Astrocyte (in vitro differentiated cells and primary cell): ENCODE measurements around the gene FRMD4B. TPM values are rescaled to one million over a fixed set of nuclear protein-coding genes. Genes with fewer than 3 reads are reported as not detected.

Source experiments
- DNase-seq: peaks from one replicate; pipeline ENCODE4 v3.0.0-alpha.2; 2010; ENCODE audit warnings: low read depth
- FAIRE-seq: peaks from 2 replicates; lab custom pipeline; 2011; peaks lifted over from hg19 to GRCh38; lab: Jason Lieb, UNC
- H2AFZ ChIP-seq: 2 replicates; pipeline ENCODE4 v1.6.0; 2012; ENCODE audit warnings: low read depth, low read length, inconsistent platforms
- H3K27ac ChIP-seq: 2 replicates; pipeline ENCODE4 v1.5.1; 2011; ENCODE audit warnings: low read depth, low read length, inconsistent platforms
- H3K27me3 ChIP-seq: 2 replicates; pipeline ENCODE4 v1.6.0; 2011; ENCODE audit warnings: low read length, inconsistent platforms; ENCODE audit not compliant: insufficient read depth
- H3K36me3 ChIP-seq: 2 replicates; pipeline ENCODE4 v1.5.1; 2011; ENCODE audit warnings: low read length, inconsistent platforms; ENCODE audit not compliant: insufficient read depth
- H3K4me1 ChIP-seq: 2 replicates; pipeline ENCODE4 v1.5.1; 2011; ENCODE audit warnings: low read length, inconsistent platforms; ENCODE audit not compliant: insufficient read depth
- H3K4me2 ChIP-seq: 2 replicates; pipeline ENCODE4 v1.6.0; 2012; ENCODE audit warnings: low read length, inconsistent platforms
- H3K4me3 ChIP-seq: 2 replicates; pipeline ENCODE4 v1.5.1; 2011; ENCODE audit warnings: low read depth, mild to moderate bottlenecking, low read length, inconsistent platforms; ENCODE audit not compliant: insufficient read depth
- H3K79me2 ChIP-seq: 2 replicates; pipeline ENCODE4 v1.6.0; 2012; ENCODE audit warnings: mild to moderate bottlenecking, low read length, inconsistent platforms; ENCODE audit not compliant: insufficient read depth
- H3K9ac ChIP-seq: 2 replicates; pipeline ENCODE4 v1.6.0; 2012; ENCODE audit warnings: mild to moderate bottlenecking, low read length, inconsistent platforms
- H3K9me3 ChIP-seq: 2 replicates; pipeline ENCODE4 v1.5.1; 2012; ENCODE audit warnings: low read depth, mild to moderate bottlenecking, low read length, inconsistent platforms; ENCODE audit not compliant: insufficient read depth
- H4K20me1 ChIP-seq: 2 replicates; pipeline ENCODE4 v1.6.0; 2012; ENCODE audit warnings: low read length, inconsistent platforms; ENCODE audit not compliant: insufficient read depth
- H3K27ac Mint-ChIP-seq: one replicate; pipeline ENCODE4 v1.8.0; 2021; ENCODE audit warnings: mild to moderate bottlenecking, mixed read lengths; ENCODE audit not compliant: unreplicated experiment
- H3K27me3 Mint-ChIP-seq: one replicate; pipeline ENCODE4 v1.8.0; 2021; ENCODE audit warnings: low read depth, mixed read lengths; ENCODE audit not compliant: unreplicated experiment
- H3K36me3 Mint-ChIP-seq: one replicate; pipeline ENCODE4 v1.8.0; 2021; ENCODE audit warnings: low read depth, mixed read lengths; ENCODE audit not compliant: unreplicated experiment
- H3K4me1 Mint-ChIP-seq: one replicate; pipeline ENCODE4 v1.8.0; 2021; ENCODE audit warnings: low read depth, mixed read lengths; ENCODE audit not compliant: unreplicated experiment
- H3K4me3 Mint-ChIP-seq: one replicate; pipeline ENCODE4 v1.8.0; 2021; ENCODE audit warnings: mild to moderate bottlenecking, moderate library complexity, mixed read lengths; ENCODE audit not compliant: unreplicated experiment
- H3K9me3 Mint-ChIP-seq: one replicate; pipeline ENCODE4 v1.8.0; 2021; ENCODE audit warnings: mild to moderate bottlenecking, mixed read lengths; ENCODE audit not compliant: unreplicated experiment
- CTCF ChIP-seq: IDR thresholded peaks from 2 replicates; pipeline ENCODE4 v1.5.1; 2011; ENCODE audit warnings: low read depth, mild to moderate bottlenecking, inconsistent platforms, low read length, moderate library complexity; ENCODE audit not compliant: insufficient read depth
- EZH2 ChIP-seq: IDR thresholded peaks from 2 replicates; pipeline ENCODE4 v1.6.1; 2012; ENCODE audit warnings: mild to moderate bottlenecking, low read length, inconsistent platforms; ENCODE audit not compliant: insufficient read depth
- total RNA-seq: library from RNA; stranded (reverse); gene quantifications from 2 replicates; pipeline ENCODE4 v1.2.1, GENCODE V29; 2021

FRMD4B gene
- total RNA-seq, 1 donor from 2014 or later = 9.2 TPM

GRCh38 chr3:69353503-69353902 is 32.4 kb downstream of the FRMD4B start:
- Histone ChIP-seq H2AFZ (no peak overlapping the region), H3K36me3 (no peaks in the 10 kb centered on the region), H3K9ac (no peak overlapping the region), H3K9me3 (no peaks in the 10 kb centered on the region), H3K4me3 (no peak overlapping the region), H3K4me2 (no peak overlapping the region), H3K27ac (no peak overlapping the region), H3K79me2 (no peaks in the 10 kb centered on the region), H3K4me1 (no peaks in the 10 kb centered on the region), H3K27me3 (peaks cover 3% of the 10 kb centered on the region), H4K20me1 (no peaks in the 10 kb centered on the region)
- Mint-ChIP-seq H3K36me3 (peaks cover 2% of the 10 kb centered on the region), H3K27me3 (no peaks in the 10 kb centered on the region), H3K27ac (no peak overlapping the region), H3K4me1 (peaks cover 16% of the 10 kb centered on the region), H3K9me3 (peaks cover 8% of the 10 kb centered on the region), H3K4me3 (no peak overlapping the region)
- TF ChIP-seq CTCF = no peak
- TF ChIP-seq EZH2 = no peak
- FAIRE-seq (no peak), DNase-seq (no peak)

GRCh38 chr3:69353088-69353478 is 32.8 kb downstream of the FRMD4B start:
- no peaks in the 10 kb centered on the region for H4K20me1 ChIP-seq
- H3K4me2 ChIP-seq = no peak overlapping the region
- TF ChIP-seq EZH2 = no peak
- TF ChIP-seq CTCF = no peak
- FAIRE-seq = no peak
- H3K9me3 ChIP-seq = no peaks in the 10 kb centered on the region
- no peaks in the 10 kb centered on the region for H3K4me1 ChIP-seq
- peaks cover 3% of the 10 kb centered on the region for H3K27me3 ChIP-seq
- H3K4me1 Mint-ChIP-seq = peaks cover 16% of the 10 kb centered on the region
- no peaks in the 10 kb centered on the region for H3K79me2 ChIP-seq
- no peak overlapping the region for H2AFZ ChIP-seq
- no peak for DNase-seq
- H3K9me3 Mint-ChIP-seq = peaks cover 10% of the 10 kb centered on the region
- no peak overlapping the region for H3K9ac ChIP-seq
- no peaks in the 10 kb centered on the region for H3K27me3 Mint-ChIP-seq
- H3K4me3 Mint-ChIP-seq = no peak overlapping the region
- no peak overlapping the region for H3K27ac ChIP-seq
- no peak overlapping the region for H3K4me3 ChIP-seq
- H3K36me3 ChIP-seq = no peaks in the 10 kb centered on the region
- H3K36me3 Mint-ChIP-seq = peaks cover under 1% of the 10 kb centered on the region
- H3K27ac Mint-ChIP-seq = no peak overlapping the region

- Histone ChIP-seq H3K9ac (no peak overlapping the region), H3K27ac (no peak overlapping the region), H3K4me1 (no peaks in the 10 kb centered on the region), H3K9me3 (no peaks in the 10 kb centered on the region), H4K20me1 (no peaks in the 10 kb centered on the region), H3K36me3 (no peaks in the 10 kb centered on the region), H3K27me3 (peaks cover 3% of the 10 kb centered on the region), H3K4me3 (no peak overlapping the region), H3K79me2 (no peaks in the 10 kb centered on the region), H2AFZ (no peak overlapping the region), H3K4me2 (no peak overlapping the region)
- no peak for TF ChIP-seq CTCF
- TF ChIP-seq EZH2 = no peak
- peaks cover 10% of the 10 kb centered on the region for H3K9me3 Mint-ChIP-seq
- FAIRE-seq (no peak), DNase-seq (no peak)
- H3K36me3 Mint-ChIP-seq = no peaks in the 10 kb centered on the region
- no peak overlapping the region for H3K4me3 Mint-ChIP-seq
- H3K27me3 Mint-ChIP-seq = no peaks in the 10 kb centered on the region
- no peak overlapping the region for H3K27ac Mint-ChIP-seq
- peaks cover 16% of the 10 kb centered on the region for H3K4me1 Mint-ChIP-seq
Observed at GRCh38 chr3:69352305-69353087, 33.4 kb downstream of the FRMD4B start.
